Measurements from ENCODE around the gene LSM10.

LSM10 gene

DNA sequence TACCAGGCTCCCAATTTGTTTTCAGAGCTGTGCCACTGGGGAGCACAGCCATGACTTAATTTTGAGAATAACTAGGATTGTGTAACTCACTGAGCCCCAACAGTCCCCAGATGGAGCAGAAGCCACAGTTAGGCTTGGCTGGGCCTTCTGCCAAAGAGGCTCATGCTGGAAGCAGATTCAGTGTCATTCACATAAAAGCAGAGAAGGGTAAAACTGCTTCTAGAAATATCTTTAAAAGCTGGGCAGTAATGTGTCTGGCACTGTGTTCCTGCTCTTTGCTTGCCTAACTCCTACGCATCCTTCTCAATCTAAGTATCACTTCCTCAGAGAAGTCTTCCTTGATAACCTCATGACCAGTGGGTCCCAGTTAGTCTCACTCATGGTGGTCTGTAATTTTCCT lies 32.3 kb downstream of the LSM10 start:
- peaks cover 60% of the 10 kb centered on the region for H3K4me1 Mint-ChIP-seq
- peak overlapping the region; percentile 96 for H3K27ac Mint-ChIP-seq
- H3K36me3 Mint-ChIP-seq = peaks cover 35% of the 10 kb centered on the region
- no peaks in the 10 kb centered on the region for H3K27me3 Mint-ChIP-seq
- H3K9me3 Mint-ChIP-seq = no peaks in the 10 kb centered on the region
- CTCF ChIA-PET = interaction anchor here (0.6 kb wide), 1 partner anchor 85 kb away, joined by 3 read pairs; the partner anchor contains the start of gene OSCP1
- no peak overlapping the region for H3K4me3 Mint-ChIP-seq
- no peak for DNase-seq

DNA sequence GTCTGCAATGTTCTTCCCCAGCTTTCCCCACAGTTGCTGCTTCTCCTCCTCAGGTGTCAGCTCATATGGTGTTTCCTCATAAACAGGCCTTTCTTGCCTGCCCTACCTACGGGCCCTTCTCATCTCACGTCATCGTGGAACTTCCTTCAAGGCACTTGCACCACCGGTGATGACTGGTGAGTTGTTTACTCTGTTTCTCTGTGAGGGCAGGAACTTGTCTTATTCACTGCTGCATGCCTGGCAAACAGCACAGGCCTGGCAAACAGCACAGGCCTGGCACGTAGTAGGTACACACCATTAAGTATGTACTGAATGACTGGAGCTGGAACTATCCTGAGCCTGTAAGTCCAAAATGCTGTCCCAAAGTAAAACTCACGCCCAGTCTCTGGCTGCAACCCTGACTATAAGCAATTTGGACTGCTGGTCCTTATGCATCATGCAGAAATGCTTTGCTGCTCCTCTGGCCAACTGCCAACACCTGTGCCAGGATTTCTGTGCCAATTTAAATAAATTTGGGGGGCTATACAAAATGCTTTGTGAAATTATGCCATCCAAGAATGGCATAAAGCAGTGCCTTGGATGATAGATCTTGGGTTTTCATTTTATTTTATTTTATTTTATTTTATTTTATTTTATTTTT lies 37.7 kb downstream of the LSM10 start:
- DNase-seq = peak; percentile 55
- Mint-ChIP-seq H3K9me3 (no peaks in the 10 kb centered on the region), H3K4me3 (no peak overlapping the region), H3K27ac (peak overlapping the region; percentile 95), H3K27me3 (no peaks in the 10 kb centered on the region), H3K4me1 (peaks cover 26% of the 10 kb centered on the region), H3K36me3 (peaks cover 44% of the 10 kb centered on the region)
- CTCF ChIA-PET = interaction anchor here (1.1 to 1.6 kb wide), 3 partner anchors 9 to 27 kb away, joined by 5 to 6 read pairs (median 5); no protein-coding TSS in a partner anchor

DNA sequence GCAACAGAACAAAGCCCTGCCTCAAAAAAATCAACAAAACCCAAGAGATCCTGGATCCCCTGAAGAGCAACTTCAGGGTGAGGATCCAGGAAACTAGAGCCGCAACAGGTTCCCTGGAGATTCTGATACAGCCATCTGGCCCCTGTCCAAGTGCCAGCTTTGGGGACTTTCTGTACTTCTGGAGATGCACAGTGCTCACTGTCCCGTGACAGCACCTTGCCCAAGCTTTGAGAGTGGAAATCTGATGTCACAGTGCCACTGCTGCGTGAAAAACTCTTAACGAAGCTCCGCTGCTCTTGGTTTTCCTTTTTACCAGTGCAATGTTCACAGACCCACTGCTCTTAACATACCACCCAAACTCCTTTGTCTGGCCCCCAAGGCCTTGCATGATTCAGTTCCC lies 38.3 kb downstream of the LSM10 start:
- CTCF ChIA-PET = interaction anchor here (1.1 to 1.3 kb wide), 2 partner anchors 10 to 17 kb away, joined by 5 read pairs; no protein-coding TSS in a partner anchor
- Mint-ChIP-seq H3K36me3 (peaks cover 47% of the 10 kb centered on the region), H3K4me3 (no peak overlapping the region), H3K27ac (peak overlapping the region; percentile 95), H3K9me3 (no peaks in the 10 kb centered on the region), H3K4me1 (peaks cover 26% of the 10 kb centered on the region), H3K27me3 (no peaks in the 10 kb centered on the region)
- DNase-seq = no peak

DNA sequence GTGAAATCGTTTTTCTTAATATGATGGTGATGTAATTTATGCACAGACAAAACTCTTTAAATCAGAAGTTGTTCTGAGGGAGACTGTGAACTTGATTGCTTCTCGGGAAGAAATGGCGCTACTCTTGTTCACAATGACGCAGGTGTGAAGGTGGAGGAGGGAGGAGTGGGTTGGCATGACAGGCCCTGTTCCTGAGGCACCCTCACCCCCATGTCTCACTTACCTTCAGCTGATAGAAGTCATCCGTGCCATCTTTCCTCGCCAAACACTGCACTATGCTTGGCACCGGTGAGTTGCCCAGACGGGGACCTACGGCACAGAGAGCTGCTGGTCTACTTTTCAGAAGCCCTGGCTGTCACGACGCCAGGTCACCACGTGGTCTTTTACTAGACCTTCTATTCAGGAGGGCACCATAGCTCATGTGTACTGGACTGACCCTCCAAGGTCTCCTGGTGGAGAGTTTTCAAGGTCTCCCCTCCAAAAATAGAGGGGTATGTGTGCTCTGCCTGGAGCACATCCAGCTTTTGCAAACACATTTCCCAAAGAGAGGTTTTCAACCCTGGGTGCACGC lies 39.1 kb downstream of the LSM10 start:
- H3K4me3 Mint-ChIP-seq = no peak overlapping the region
- no peaks in the 10 kb centered on the region for H3K9me3 Mint-ChIP-seq
- CTCF ChIA-PET = interaction anchor here (1.1 to 2.3 kb wide), 3 partner anchors 10 to 16 kb away, joined by 5 to 7 read pairs (median 5); no protein-coding TSS in a partner anchor
- DNase-seq = no peak
- H3K4me1 Mint-ChIP-seq = peaks cover 31% of the 10 kb centered on the region
- peaks cover 53% of the 10 kb centered on the region for H3K36me3 Mint-ChIP-seq
- H3K27me3 Mint-ChIP-seq = no peaks in the 10 kb centered on the region
- peak overlapping the region; percentile 95 for H3K27ac Mint-ChIP-seq

DNA sequence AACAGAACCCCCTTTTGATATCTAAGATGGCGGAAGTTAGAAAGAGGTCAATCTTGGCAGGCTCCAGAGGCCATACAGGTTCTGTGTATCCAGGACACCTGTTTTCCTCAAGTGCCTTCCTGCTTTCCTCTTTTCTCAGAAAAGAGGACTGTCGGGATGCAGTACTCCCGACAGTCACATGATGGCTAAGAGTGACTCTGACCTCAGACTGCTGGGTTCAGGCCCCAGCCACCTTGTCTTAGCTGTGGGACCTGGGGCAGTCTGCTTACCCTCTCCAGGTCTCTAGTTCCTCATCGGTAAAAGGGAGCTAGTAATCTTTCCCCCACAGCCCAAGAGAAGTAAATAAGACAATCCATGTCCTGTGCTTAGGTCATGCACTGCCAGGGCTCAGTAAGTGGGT lies 41.9 kb downstream of the LSM10 start:
- Mint-ChIP-seq H3K36me3 (peaks cover 42% of the 10 kb centered on the region), H3K4me3 (no peak overlapping the region), H3K27ac (no peak overlapping the region), H3K4me1 (peaks cover 44% of the 10 kb centered on the region), H3K9me3 (no peaks in the 10 kb centered on the region), H3K27me3 (no peaks in the 10 kb centered on the region)
- CTCF ChIA-PET = interaction anchor here (7.1 kb wide), 1 partner anchor 13 kb away, joined by 67 read pairs; no protein-coding TSS in a partner anchor
- DNase-seq = no peak

DNA sequence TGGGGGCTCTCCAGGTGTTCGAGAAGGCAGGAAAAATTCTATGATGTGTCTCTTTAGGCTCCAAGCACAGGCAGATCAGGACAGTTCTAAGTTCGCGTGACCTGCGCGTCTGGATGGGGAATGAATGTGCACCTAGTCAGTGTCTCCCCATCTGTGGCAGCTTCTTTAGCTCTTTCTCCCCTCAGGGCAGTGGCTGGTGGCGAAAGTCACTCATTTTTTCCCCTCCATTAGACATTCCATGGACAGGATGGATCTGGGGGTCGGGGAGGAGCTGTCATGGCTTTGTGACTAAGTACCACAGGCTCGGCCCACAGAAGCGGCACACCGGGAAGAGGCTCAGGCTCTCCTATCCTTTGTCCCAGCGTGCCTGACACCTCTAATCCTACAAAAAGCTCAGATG lies 43.2 kb downstream of the LSM10 start:
- CTCF ChIA-PET = interaction anchor here (1.4 to 7.1 kb wide), 4 partner anchors 12 to 65 kb away, joined by 3 to 67 read pairs (median 4); no protein-coding TSS in a partner anchor
- H3K9me3 Mint-ChIP-seq = no peaks in the 10 kb centered on the region
- DNase-seq = no peak
- peak overlapping the region; percentile 45 for H3K27ac Mint-ChIP-seq
- H3K4me1 Mint-ChIP-seq = peaks cover 42% of the 10 kb centered on the region
- no peaks in the 10 kb centered on the region for H3K27me3 Mint-ChIP-seq
- peaks cover 32% of the 10 kb centered on the region for H3K36me3 Mint-ChIP-seq
- H3K4me3 Mint-ChIP-seq = no peak overlapping the region

DNA sequence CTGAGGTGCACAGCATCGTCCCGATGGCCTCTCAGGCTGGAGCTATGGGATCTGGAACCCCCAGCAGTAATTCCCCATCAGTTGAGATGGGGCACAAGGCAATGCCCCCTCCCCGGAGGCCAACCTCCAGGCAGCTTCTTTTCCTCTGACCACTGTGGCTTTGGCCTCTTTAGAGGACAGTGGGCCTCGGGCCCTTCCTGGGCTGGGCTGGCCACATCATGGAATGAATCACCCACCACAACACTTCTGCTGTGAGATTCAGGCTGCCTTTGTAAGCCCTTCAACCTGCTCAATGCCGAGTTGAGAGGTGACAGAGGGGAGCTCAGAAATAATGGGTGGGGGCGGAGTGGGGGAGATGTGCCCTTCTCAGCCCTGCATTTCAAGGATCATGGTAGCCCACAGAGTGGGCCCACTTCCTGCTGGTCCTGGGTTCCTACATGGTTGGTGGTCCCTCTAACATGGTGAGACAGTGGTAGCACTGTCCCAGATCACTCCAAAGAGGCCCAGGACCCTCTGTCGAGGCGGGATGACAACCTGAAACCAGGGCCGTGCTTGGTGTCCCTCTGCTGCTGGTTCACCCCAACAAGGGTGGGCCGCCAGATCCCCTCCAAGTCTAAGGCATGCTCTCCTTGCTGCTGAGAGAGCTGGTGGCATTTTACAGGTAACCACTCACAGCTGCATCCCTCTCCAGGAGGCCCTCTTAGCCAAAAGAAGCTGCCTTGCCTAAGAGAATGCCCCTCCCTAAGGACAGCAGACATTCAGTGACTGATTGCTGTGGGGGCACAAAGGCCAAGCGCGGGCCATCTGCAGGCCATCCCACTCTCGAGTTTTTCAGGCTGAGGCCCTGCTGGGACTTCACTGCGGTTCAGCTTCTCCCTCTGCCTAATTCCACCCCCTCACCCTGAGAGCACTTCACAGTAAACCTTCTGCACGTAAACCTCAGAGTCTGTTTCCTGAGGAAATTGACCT lies 44.5 kb downstream of the LSM10 start:
- H3K36me3 Mint-ChIP-seq = peaks cover 29% of the 10 kb centered on the region
- H3K27me3 Mint-ChIP-seq = no peaks in the 10 kb centered on the region
- DNase-seq = no peak
- H3K4me3 Mint-ChIP-seq = no peak overlapping the region
- CTCF ChIA-PET = interaction anchor here (1.4 to 7.1 kb wide), 4 partner anchors 10 to 67 kb away, joined by 3 to 67 read pairs (median 8); no protein-coding TSS in a partner anchor
- H3K4me1 Mint-ChIP-seq = peaks cover 33% of the 10 kb centered on the region
- no peaks in the 10 kb centered on the region for H3K9me3 Mint-ChIP-seq
- H3K27ac Mint-ChIP-seq = peak overlapping the region; percentile 35

DNA sequence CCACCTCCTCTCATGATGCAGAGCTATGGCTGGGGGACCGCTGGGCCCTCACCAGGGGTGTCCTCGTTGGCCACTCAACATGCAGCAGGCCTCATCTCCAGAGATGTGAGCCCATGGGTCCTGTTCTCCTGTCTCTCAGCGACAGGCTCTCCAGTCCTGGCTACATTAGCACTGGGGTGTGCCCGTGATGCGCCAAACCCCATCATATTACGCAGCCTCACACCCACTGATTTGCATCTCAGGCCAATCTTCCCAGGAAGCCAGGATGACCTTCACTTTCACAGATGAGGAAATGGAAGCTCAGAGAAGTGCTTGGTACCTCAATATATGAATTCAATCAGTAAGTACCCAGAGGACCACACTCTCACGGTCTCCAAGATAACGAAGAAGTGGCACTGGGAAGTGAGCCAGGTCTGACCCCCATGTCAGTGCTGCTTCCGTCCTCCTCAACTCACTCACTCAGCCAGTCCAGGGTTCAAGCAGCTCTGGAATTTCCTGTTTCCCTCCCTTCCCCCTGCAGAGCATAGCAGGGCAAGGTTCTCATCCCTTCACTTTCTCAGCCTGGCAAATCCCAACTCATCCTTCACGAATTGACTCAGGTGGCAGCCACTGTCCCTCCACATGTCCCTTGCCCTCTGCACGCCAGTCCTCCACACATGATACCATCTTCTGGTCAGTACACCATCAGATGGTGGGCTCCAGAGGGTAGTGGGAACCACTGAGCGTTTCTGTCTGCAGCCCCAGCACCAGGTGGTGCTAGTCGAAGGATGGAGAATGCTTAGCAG lies 45.4 kb downstream of the LSM10 start:
- Mint-ChIP-seq H3K27me3 (no peaks in the 10 kb centered on the region), H3K4me3 (no peak overlapping the region), H3K36me3 (peaks cover 30% of the 10 kb centered on the region), H3K9me3 (no peaks in the 10 kb centered on the region), H3K27ac (peak overlapping the region; percentile 35), H3K4me1 (peaks cover 32% of the 10 kb centered on the region)
- CTCF ChIA-PET = interaction anchor here (0.7 to 7.1 kb wide), 5 partner anchors 9 to 44 kb away, joined by 3 to 67 read pairs (median 6); no protein-coding TSS in a partner anchor
- DNase-seq = no peak

DNA sequence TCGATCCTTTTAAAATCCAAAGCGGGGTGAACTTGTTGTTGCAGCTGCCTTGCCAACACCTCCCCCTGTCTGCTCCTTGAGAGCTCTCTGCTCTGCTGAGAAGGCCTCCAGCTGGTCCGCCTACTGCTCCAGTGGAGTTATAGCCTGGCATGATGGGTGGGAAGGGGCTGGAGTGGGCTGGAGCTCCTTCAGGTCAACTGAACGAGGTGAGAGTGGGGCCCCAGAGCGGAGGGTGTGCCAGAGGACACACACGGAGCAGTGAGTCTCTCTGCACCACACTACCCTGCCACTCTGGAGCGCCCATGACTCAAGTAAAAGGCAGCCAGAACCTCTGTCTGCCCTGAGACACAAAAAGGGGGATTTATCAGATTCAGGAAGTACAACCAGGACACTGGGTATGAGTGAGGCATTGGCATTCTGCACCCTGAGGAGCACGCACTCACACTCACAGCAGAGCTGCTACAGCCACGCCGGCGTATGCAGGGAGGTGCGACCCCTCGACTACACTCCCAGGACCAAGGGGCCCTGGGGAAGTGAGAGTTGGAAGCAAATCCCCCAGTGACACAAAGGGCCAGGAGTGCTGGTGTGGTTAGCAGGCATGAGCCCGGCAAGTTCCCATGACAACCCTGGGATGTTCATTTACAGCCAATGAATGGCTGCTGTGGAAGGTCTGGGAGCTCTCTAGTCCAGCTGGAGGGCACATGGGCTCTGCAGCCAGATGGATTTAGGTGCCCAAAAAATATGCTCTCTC lies 46.3 kb downstream of the LSM10 start:
- Mint-ChIP-seq H3K36me3 (peaks cover 33% of the 10 kb centered on the region), H3K27me3 (no peaks in the 10 kb centered on the region), H3K4me3 (no peak overlapping the region), H3K9me3 (no peaks in the 10 kb centered on the region), H3K4me1 (peaks cover 32% of the 10 kb centered on the region), H3K27ac (peak overlapping the region; percentile 73)
- no peak for DNase-seq
- CTCF ChIA-PET = interaction anchor here (0.7 to 7.1 kb wide), 9 partner anchors 9 to 73 kb away, joined by 3 to 67 read pairs (median 5); no protein-coding TSS in a partner anchor

DNA sequence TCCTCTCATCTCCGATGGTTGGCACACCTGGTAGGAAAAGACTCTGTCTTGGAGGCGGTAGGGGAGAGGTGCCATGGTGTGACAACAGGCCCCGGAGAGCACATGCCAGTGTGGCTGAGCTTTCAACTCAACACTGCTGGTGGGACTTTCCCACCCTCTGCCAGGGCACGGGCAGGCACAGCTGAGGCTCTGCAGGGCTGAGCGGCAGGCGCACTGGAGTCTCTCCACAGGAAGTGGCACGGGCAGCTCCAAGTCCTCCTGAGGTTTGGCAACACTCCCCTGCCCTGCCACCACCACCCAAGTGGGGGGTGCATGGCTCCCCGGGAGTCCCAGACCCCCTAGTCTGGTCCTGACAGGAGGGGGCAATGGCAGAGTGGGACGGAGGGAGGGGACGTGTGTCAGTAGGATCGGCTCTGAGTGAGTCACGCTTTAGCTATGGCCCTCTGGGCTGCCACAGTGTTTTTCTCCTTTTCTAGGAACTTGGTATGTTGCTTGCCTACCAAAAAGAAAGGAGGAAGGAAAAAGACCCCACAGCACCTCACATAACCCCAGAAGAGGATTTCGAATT lies 47.0 kb downstream of the LSM10 start:
- CTCF ChIA-PET = interaction anchor here (0.7 to 7.1 kb wide), 7 partner anchors 8 to 74 kb away, joined by 3 to 67 read pairs (median 5); no protein-coding TSS in a partner anchor
- no peaks in the 10 kb centered on the region for H3K27me3 Mint-ChIP-seq
- peak overlapping the region; percentile 73 for H3K27ac Mint-ChIP-seq
- H3K4me1 Mint-ChIP-seq = peaks cover 32% of the 10 kb centered on the region
- peak; percentile 59 for DNase-seq
- no peaks in the 10 kb centered on the region for H3K9me3 Mint-ChIP-seq
- no peak overlapping the region for H3K4me3 Mint-ChIP-seq
- H3K36me3 Mint-ChIP-seq = peaks cover 36% of the 10 kb centered on the region

DNA sequence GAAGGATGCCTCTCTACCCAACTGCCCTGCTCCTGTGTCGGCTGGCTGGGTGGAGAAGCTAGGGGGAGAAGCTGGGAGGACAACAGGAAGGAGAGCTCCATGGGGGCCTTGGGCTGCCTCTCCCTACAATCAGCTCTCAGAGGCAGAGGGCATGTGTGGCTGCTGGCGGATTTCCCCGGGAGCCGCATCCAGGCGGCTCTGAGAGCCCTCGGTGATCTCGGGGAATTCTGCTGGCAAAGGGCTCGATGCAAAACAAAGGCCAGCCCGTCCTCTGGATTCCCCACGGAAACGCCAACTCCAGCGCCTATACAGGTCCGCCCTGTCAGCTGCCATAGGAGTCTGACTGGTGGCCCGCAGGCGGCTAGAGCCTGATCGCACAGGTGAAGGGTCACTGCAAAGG lies 47.9 kb downstream of the LSM10 start:
- peaks cover 42% of the 10 kb centered on the region for H3K36me3 Mint-ChIP-seq
- CTCF ChIA-PET = interaction anchor here (1.8 to 7.1 kb wide), 2 partner anchors 7 to 18 kb away, joined by 10 to 67 read pairs; no protein-coding TSS in a partner anchor
- DNase-seq = no peak
- H3K27me3 Mint-ChIP-seq = no peaks in the 10 kb centered on the region
- no peak overlapping the region for H3K4me3 Mint-ChIP-seq
- H3K9me3 Mint-ChIP-seq = no peaks in the 10 kb centered on the region
- H3K27ac Mint-ChIP-seq = no peak overlapping the region
- H3K4me1 Mint-ChIP-seq = peaks cover 32% of the 10 kb centered on the region

DNA sequence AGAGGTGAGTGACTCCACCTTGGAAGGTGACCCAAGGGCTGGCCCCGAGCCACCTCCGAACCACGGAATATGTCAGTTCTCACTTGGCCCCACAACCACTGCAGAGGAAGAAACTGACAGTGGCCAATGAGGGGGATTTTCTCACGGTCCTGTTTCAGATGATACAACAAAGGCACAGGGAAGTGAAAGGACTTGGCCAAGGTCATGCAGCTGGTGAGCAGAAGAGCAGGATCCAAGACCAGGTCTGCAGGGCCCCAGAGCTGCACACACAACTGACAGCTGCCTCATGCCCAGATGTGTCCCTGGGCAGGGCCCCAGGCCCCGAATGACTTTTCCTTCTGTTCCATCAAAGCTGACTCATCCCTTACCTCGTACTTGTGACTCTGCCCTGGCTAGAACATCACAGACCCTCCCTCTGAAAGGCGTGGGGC lies 48.5 kb downstream of the LSM10 start:
- Mint-ChIP-seq H3K36me3 (peaks cover 41% of the 10 kb centered on the region), H3K4me1 (peaks cover 31% of the 10 kb centered on the region), H3K4me3 (no peak overlapping the region)

More for the DNA sequence above, 48.5 kb downstream of the LSM10 start:
- Mint-ChIP-seq H3K9me3 (no peaks in the 10 kb centered on the region), H3K27ac (peak overlapping the region; percentile 55), H3K27me3 (no peaks in the 10 kb centered on the region)
- CTCF ChIA-PET = interaction anchor here (7.1 kb wide), 1 partner anchor 19 kb away, joined by 67 read pairs; no protein-coding TSS in a partner anchor
- no peak for DNase-seq

Data from activated naive CD4-positive, alpha-beta T cell treated with anti-CD3 and anti-CD28 coated beads, Interleukin-2, amount 10 ng/mL, durations not matched to agents 7 days and 5 days (primary cell).